Esophagus squamous epithelium (tissue), 5 donors: ENCODE measurements around the gene WWC1. TPM values are rescaled to one million over a fixed set of nuclear protein-coding genes. Genes with fewer than 3 reads are reported as not detected.

Experiments used
- DNase-seq: peaks from one replicate; lab custom pipeline; 2025; lab: John Stamatoyannopoulos, UW
- H3K27ac ChIP-seq, 4 donors: fragments of 200-600 bp; sonication (generic); one replicate each; pipeline ENCODE4 v1.5.1; 2016 to 2019; ENCODE audit warnings: mild to moderate bottlenecking in 1 of 4
- H3K27me3 ChIP-seq, 4 donors: fragments of 200-600 bp; sonication (generic); 1 replicate in 3 of 4; 2 replicates in 1 of 4; pipeline versions ENCODE4 v1.5.1 to v1.6.0; 2017 to 2021; ENCODE audit warnings: antibody characterized with exemption in 1 of 4
- H3K36me3 ChIP-seq, 3 donors: fragments of 200-600 bp; sonication (generic); one replicate each; pipeline ENCODE4 v1.5.1; 2016 to 2019
- H3K4me1 ChIP-seq, 3 donors: fragments of 200-600 bp; sonication (generic); one replicate each; pipeline ENCODE4 v1.5.1; 2017 to 2019
- H3K4me3 ChIP-seq, 4 donors: fragments of 200-600 bp; sonication (generic); 1 replicate in 3 of 4; 2 replicates in 1 of 4; pipeline ENCODE4 v1.5.1; 2016 to 2019; ENCODE audit warnings: mild to moderate bottlenecking in 2 of 4, moderate library complexity in 1 of 4
- H3K9me3 ChIP-seq, 3 donors: fragments of 200-600 bp; sonication (generic); one replicate each; pipeline ENCODE4 v1.5.1; 2016 to 2019
- CTCF ChIP-seq, 6 experiments: fragments of 450-650 bp in 4 of 6; fragments of 200-600 bp in 2 of 6; sonication (generic) in 2 of 6; IDR thresholded peaks; one replicate each; pipeline ENCODE4 v1.5.1; 2016 to 2019; ENCODE audit warnings: antibody characterized with exemption in 6 of 6, mild to moderate bottlenecking in 4 of 6, moderate library complexity in 4 of 6
- POLR2A ChIP-seq, 4 donors: fragments of 450-650 bp; IDR thresholded peaks; one replicate each; pipeline ENCODE4 v1.6.1; 2017; ENCODE audit warnings: antibody characterized with exemption in 4 of 4, mild to moderate bottlenecking in 4 of 4, moderate library complexity in 3 of 4
- WGBS, 2 donors: methylation state at CpG; one replicate each; pipeline ENCODE4 v1.1.5; 2018; 5-methylcytosine and 5-hydroxymethylcytosine counted together
- intact Hi-C: fragments of 100-400 bp; cut with DNase I; formaldehyde crosslinking; loops from one replicate; pipeline ENCODE4 v1.15.0; 2022
- total RNA-seq, 4 donors: library from RNA; depleted of rRNA; stranded (reverse); fragments of >200 nt; gene quantifications; one replicate each; pipeline ENCODE4 v1.1.0, GENCODE V29; 2016
- donor health status: DM: yes; HTN: yes; CAD: no.

Gene WWC1
- total RNA-seq, 4 donors from 2014 or later = 14.4 to 25.0 (median 16.1) TPM

DNA sequence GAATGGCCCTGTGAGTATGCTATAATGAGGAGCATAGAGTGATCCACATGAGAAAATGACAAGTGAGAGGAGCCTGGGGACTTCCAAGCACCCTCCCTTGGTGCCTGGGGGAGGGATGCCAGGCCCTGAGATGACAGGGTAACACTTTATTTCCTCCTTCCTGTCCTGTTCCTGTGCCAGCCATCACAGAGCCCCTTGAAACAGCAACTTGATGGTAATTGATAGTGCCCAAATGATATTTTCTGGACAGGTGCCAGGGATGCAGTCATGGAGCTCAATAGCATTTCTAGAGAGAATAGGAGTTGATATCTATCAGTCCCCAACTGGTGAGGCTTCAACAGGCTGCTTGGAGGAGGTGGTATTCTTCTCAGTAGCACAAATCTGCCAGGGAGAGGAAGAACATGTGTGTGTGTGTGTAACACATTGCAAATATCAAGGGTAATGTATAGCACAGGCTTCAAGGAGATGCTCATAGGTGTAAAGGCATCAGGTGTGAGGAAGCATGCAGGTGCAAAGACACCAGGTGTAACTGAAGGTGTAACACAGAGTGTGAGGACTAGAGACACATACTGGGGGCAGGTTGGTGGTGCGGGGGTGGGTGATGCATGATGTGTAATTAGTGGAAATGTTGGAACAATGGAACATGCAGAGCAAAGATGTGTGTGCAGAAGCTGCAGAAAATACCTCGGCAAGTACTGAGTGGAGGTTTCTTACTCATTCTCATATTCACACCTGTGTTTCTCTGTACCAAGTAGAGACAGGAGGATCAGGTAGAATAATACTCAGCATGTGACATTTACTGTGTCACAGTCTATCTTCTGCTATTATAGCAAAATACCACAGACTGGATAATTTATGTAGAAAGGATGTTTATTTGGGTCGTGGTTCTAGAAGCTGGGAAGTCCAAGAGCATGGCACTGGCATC, 18.1 kb upstream of the WWC1 start:
- intact Hi-C loops = loop anchor here (10.0 kb wide), 2 partner anchors 141 to 211 kb away; partner anchors contain the start of gene RARS1
- Histone ChIP-seq H3K9me3 (no peaks in the 10 kb centered on the region), H3K36me3 (no peaks in the 10 kb centered on the region), H3K4me3 (no peak overlapping the region), H3K27me3 (peaks cover 0 to 13% (median 0%) of the 10 kb centered on the region in 4 donors), H3K4me1 (peaks cover 6 to 19% (median 14%) of the 10 kb centered on the region in 3 donors), H3K27ac (no peak overlapping the region)
- WGBS, 2 donors = 62 to 77% methylated on average over 3 of the region's 3 CpGs
- no peak for DNase-seq
- TF ChIP-seq POLR2A (IDR thresholded peaks at IDR 0.05) = no peak
- TF ChIP-seq CTCF (IDR thresholded peaks at IDR 0.05) = no peak

DNA sequence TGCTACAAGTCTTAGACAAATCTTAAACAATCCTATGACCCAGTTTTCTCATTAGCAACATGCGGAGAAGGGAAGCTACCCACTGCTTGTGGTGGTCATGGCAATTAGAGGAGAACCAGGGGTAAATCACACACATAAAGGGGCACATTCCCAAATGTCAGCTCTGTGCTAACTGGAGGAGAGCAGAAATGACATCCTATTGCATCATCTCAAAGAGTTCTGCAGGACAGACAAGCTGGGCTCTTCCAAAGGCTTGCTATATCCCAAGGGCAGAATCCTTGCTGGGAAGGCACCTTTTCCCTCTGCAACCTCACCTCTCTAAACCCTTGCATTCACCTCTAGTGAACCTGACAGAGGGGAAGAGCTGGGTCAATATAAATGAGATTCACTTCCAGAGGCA, 17.0 kb upstream of the WWC1 start:
- peaks cover 5 to 8% (median 7%) of the 10 kb centered on the region in 3 donors for H3K4me1 ChIP-seq
- H3K36me3 ChIP-seq = no peaks in the 10 kb centered on the region
- intact Hi-C loops = loop anchor here (10.0 kb wide), 2 partner anchors 140 to 210 kb away; partner anchors contain the start of gene RARS1
- no peak for TF ChIP-seq CTCF (IDR thresholded peaks at IDR 0.05)
- no peak for TF ChIP-seq POLR2A (IDR thresholded peaks at IDR 0.05)
- H3K27ac ChIP-seq = no peak overlapping the region
- no peak overlapping the region for H3K4me3 ChIP-seq
- peaks cover 0 to 13% (median 0%) of the 10 kb centered on the region in 4 donors for H3K27me3 ChIP-seq
- DNase-seq = no peak
- no peaks in the 10 kb centered on the region for H3K9me3 ChIP-seq
- WGBS, 2 donors = 83 to 90% methylated on average over 1 of the region's 1 CpG

- no peaks in the 10 kb centered on the region for H3K36me3 ChIP-seq
- DNase-seq = no peak
- H3K4me1 ChIP-seq = no peaks in the 10 kb centered on the region
- no peaks in the 10 kb centered on the region for H3K9me3 ChIP-seq
- TF ChIP-seq CTCF (IDR thresholded peaks at IDR 0.05) (no peak), POLR2A (IDR thresholded peaks at IDR 0.05) (no peak)
- intact Hi-C loops = loop anchor here (10.0 kb wide), 2 partner anchors 139 to 209 kb away; partner anchors contain the start of gene RARS1
- H3K27ac ChIP-seq = no peak overlapping the region
- peaks cover 0 to 13% (median 0%) of the 10 kb centered on the region in 4 donors for H3K27me3 ChIP-seq
- H3K4me3 ChIP-seq = no peak overlapping the region
- 44 to 67% methylated on average over 4 to 5 of the region's 5 CpGs for WGBS, 2 donors
Measured at GRCh38 chr5:168275940-168276339, 15.5 kb upstream of the WWC1 start.

DNA sequence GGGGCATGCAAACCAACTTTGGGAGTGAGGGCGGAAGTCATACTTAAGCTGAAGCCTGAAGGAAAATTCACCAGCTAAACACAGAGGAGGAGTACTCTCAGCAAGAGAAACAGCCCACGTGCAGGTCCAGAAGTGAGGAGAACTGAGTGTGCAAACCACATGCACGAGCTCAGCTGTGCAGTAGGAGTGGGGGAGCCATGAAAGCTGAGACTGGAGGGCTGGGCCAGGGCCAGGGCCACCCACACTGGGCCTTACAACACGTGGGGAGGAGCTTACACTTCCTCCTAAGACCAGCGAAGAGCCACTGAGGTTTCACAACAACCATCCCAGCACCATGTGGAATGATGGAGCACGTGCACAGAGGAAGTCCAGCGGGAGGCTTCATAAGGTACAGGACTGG, 9.3 kb upstream of the WWC1 start:
- H3K36me3 ChIP-seq = no peaks in the 10 kb centered on the region
- TF ChIP-seq POLR2A (IDR thresholded peaks at IDR 0.05) (no peak), CTCF (IDR thresholded peaks at IDR 0.05) (no peak)
- peaks cover 0 to 14% (median 0%) of the 10 kb centered on the region in 4 donors for H3K27me3 ChIP-seq
- H3K9me3 ChIP-seq = no peaks in the 10 kb centered on the region
- WGBS, 2 donors = 37 to 49% methylated on average over 7 of the region's 7 CpGs
- H3K27ac ChIP-seq = no peak overlapping the region
- H3K4me1 ChIP-seq = no peaks in the 10 kb centered on the region
- no peak overlapping the region for H3K4me3 ChIP-seq
- intact Hi-C loops = no loop called here
- DNase-seq = no peak

- Histone ChIP-seq H3K36me3 (no peaks in the 10 kb centered on the region), H3K4me3 (no peak overlapping the region), H3K9me3 (no peaks in the 10 kb centered on the region), H3K4me1 (peaks cover 0 to 16% (median 0%) of the 10 kb centered on the region in 3 donors), H3K27ac (no peak overlapping the region), H3K27me3 (peaks cover 0 to 15% (median 0%) of the 10 kb centered on the region in 4 donors)
- intact Hi-C loops = no loop called here
- no peak for TF ChIP-seq POLR2A (IDR thresholded peaks at IDR 0.05)
- no peak for TF ChIP-seq CTCF (IDR thresholded peaks at IDR 0.05)
- WGBS, 2 donors = 76% methylated on average over 4 of the region's 4 CpGs
- DNase-seq = no peak
Measured at GRCh38 chr5:168284809-168285208, 6.6 kb upstream of the WWC1 start.
